Right atrium auricular region (tissue), 2 donors: ENCODE measurements around the gene PCBP1. TPM values are rescaled to one million over a fixed set of nuclear protein-coding genes. Genes with fewer than 3 reads are reported as not detected.
A peak's percentile ranks its signal among the peaks of the same experiment; 100 is the strongest.

ENCODE experiments used
- DNase-seq: peaks from one replicate; pipeline ENCODE4 v3.0.0-alpha.2; 2019; ENCODE audit warnings: low spot score
- H3K27ac ChIP-seq, 2 donors: fragments of 200-600 bp; sonication (generic); 1 replicate in 1 of 2; 2 replicates in 1 of 2; pipeline ENCODE4 v1.5.1; 2016 to 2019
- H3K27me3 ChIP-seq, 2 donors: fragments of 200-600 bp; sonication (generic); one replicate each; pipeline versions ENCODE4 v1.5.1 to v1.6.0; 2017 to 2019
- H3K36me3 ChIP-seq: fragments of 200-600 bp; sonication (generic); one replicate; pipeline ENCODE4 v1.5.1; 2016
- H3K4me1 ChIP-seq, 2 donors: fragments of 200-600 bp; sonication (generic); one replicate each; pipeline versions ENCODE4 v1.5.1 to v1.6.0; 2017 to 2019
- H3K4me3 ChIP-seq, 2 donors: fragments of 200-600 bp; sonication (generic); 1 replicate in 1 of 2; 2 replicates in 1 of 2; pipeline ENCODE4 v1.5.1; 2017 to 2019; ENCODE audit warnings: mild to moderate bottlenecking in 1 of 2, moderate library complexity in 1 of 2
- H3K9me3 ChIP-seq, 2 donors: fragments of 200-600 bp; sonication (generic); one replicate each; pipeline ENCODE4 v1.5.1; 2019
- total RNA-seq, 2 donors: library from RNA; depleted of rRNA; stranded (reverse); fragments of >200 nt; gene quantifications; one replicate each; pipeline ENCODE4 v1.1.0, GENCODE V29; 2016
- TF ChIP-seq, protein P1 (sequence below), 2 donors: fragments of 200-600 bp; sonication (generic); IDR thresholded peaks; one replicate each; pipeline ENCODE4 v1.5.1; 2019; ENCODE audit warnings: antibody characterized with exemption in 2 of 2

PCBP1 gene
- total RNA-seq, 2 donors from 2014 or later = 121 to 147 TPM

GRCh38 chr2:70083344-70084156, 3.7 kb upstream of the PCBP1 start:
- TF ChIP-seq, protein P1, sequence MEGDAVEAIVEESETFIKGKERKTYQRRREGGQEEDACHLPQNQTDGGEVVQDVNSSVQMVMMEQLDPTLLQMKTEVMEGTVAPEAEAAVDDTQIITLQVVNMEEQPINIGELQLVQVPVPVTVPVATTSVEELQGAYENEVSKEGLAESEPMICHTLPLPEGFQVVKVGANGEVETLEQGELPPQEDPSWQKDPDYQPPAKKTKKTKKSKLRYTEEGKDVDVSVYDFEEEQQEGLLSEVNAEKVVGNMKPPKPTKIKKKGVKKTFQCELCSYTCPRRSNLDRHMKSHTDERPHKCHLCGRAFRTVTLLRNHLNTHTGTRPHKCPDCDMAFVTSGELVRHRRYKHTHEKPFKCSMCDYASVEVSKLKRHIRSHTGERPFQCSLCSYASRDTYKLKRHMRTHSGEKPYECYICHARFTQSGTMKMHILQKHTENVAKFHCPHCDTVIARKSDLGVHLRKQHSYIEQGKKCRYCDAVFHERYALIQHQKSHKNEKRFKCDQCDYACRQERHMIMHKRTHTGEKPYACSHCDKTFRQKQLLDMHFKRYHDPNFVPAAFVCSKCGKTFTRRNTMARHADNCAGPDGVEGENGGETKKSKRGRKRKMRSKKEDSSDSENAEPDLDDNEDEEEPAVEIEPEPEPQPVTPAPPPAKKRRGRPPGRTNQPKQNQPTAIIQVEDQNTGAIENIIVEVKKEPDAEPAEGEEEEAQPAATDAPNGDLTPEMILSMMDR (IDR thresholded peaks at IDR 0.05) = no peak
- Histone ChIP-seq H3K36me3 (peaks cover 53% of the 10 kb centered on the region), H3K27ac (peak overlapping the region in 1 of 2 donors; percentile 96), H3K27me3 (no peaks in the 10 kb centered on the region), H3K4me3 (no peak overlapping the region), H3K9me3 (no peaks in the 10 kb centered on the region), H3K4me1 (peaks cover 0 to 30% of the 10 kb centered on the region in 2 donors)
- DNase-seq = no peak

GRCh38 chr2:70084973-70085710, 2.1 kb upstream of the PCBP1 start:
- no peaks in the 10 kb centered on the region for H3K27me3 ChIP-seq
- no peaks in the 10 kb centered on the region for H3K9me3 ChIP-seq
- H3K27ac ChIP-seq = peak overlapping the region; percentile 96 to 100
- H3K4me1 ChIP-seq = peaks cover 0 to 46% of the 10 kb centered on the region in 2 donors
- TF ChIP-seq, protein P1 (IDR thresholded peaks at IDR 0.05) = no peak
- H3K4me3 ChIP-seq = peak overlapping the region; percentile 85 to 96
- H3K36me3 ChIP-seq = peaks cover 43% of the 10 kb centered on the region
- no peak for DNase-seq

- peak overlapping the region; percentile 85 to 96 for H3K4me3 ChIP-seq
- no peak for DNase-seq
- TF ChIP-seq, protein P1 (IDR thresholded peaks at IDR 0.05) = no peak
- H3K4me1 ChIP-seq = peaks cover 0 to 48% of the 10 kb centered on the region in 2 donors
- H3K27ac ChIP-seq = peak overlapping the region; percentile 96 to 100
- H3K9me3 ChIP-seq = no peaks in the 10 kb centered on the region
- H3K36me3 ChIP-seq = peaks cover 38% of the 10 kb centered on the region
- H3K27me3 ChIP-seq = no peaks in the 10 kb centered on the region
Observed at GRCh38 chr2:70085711-70086277, 1.5 kb upstream of the PCBP1 start.

GRCh38 chr2:70086278-70086837, 919 bp upstream of the PCBP1 start:
- Histone ChIP-seq H3K27ac (peak overlapping the region; percentile 96 to 100), H3K4me1 (peaks cover 0 to 48% of the 10 kb centered on the region in 2 donors), H3K27me3 (no peaks in the 10 kb centered on the region), H3K36me3 (peaks cover 32% of the 10 kb centered on the region), H3K4me3 (peak overlapping the region; percentile 85 to 96), H3K9me3 (no peaks in the 10 kb centered on the region)
- TF ChIP-seq, protein P1 (IDR thresholded peaks at IDR 0.05) = no peak
- DNase-seq = peak; percentile 82

DNA sequence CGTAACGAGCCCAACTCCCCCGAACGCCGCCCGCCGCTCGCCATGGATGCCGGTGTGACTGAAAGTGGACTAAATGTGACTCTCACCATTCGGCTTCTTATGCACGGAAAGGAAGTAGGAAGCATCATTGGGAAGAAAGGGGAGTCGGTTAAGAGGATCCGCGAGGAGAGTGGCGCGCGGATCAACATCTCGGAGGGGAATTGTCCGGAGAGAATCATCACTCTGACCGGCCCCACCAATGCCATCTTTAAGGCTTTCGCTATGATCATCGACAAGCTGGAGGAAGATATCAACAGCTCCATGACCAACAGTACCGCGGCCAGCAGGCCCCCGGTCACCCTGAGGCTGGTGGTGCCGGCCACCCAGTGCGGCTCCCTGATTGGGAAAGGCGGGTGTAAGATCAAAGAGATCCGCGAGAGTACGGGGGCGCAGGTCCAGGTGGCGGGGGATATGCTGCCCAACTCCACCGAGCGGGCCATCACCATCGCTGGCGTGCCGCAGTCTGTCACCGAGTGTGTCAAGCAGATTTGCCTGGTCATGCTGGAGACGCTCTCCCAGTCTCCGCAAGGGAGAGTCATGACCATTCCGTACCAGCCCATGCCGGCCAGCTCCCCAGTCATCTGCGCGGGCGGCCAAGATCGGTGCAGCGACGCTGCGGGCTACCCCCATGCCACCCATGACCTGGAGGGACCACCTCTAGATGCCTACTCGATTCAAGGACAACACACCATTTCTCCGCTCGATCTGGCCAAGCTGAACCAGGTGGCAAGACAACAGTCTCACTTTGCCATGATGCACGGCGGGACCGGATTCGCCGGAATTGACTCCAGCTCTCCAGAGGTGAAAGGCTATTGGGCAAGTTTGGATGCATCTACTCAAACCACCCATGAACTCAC, 673 bp downstream of the PCBP1 start:
- no peaks in the 10 kb centered on the region for H3K9me3 ChIP-seq
- peak overlapping the region; percentile 85 to 96 for H3K4me3 ChIP-seq
- peaks cover 0 to 48% of the 10 kb centered on the region in 2 donors for H3K4me1 ChIP-seq
- TF ChIP-seq, protein P1 (IDR thresholded peaks at IDR 0.05) = no peak
- peak; percentile 69 for DNase-seq
- H3K27me3 ChIP-seq = no peaks in the 10 kb centered on the region
- peaks cover 16% of the 10 kb centered on the region for H3K36me3 ChIP-seq
- peak overlapping the region; percentile 96 to 100 for H3K27ac ChIP-seq
